Cardiac fibroblast (primary cell): ENCODE data around the gene CCL25.

Experiments used
- DNase-seq, 2 donors: peaks; one replicate each; pipeline versions ENCODE4 v3.0.0 to v3.0.0-alpha.2; 2010; ENCODE audit warnings: low read depth in 2 of 2
- H3K4me3 ChIP-seq, 2 donors: replicated peaks in 1 of 2; 1 replicate in 1 of 2; 2 replicates in 1 of 2; pipeline ENCODE4 v1.5.1; 2011; ENCODE audit warnings: low read depth in 2 of 2, low read length in 2 of 2, mild to moderate bottlenecking in 2 of 2, moderate library complexity in 1 of 2
- CTCF ChIP-seq: IDR thresholded peaks from one replicate; pipeline ENCODE4 v1.5.1; 2011; ENCODE audit warnings: low read depth, mild to moderate bottlenecking, low read length, inconsistent platforms

Gene CCL25

GRCh38 chr19:8111376-8111775 is 58.8 kb downstream of the CCL25 start:
- no peak for TF ChIP-seq CTCF
- no peak for DNase-seq
- H3K4me3 ChIP-seq: no peak overlapping the region
